Stimulated activated CD4-positive, alpha-beta T cell treated with anti-CD3 and anti-CD28 coated beads, TNF-alpha, amount 100 ng/mL, for 24 hours (primary cell): ENCODE measurements around the gene SAMD4A.

Experiments used
- DNase-seq, 3 experiments: peaks; one replicate each; pipeline ENCODE4 v3.0.0-alpha.2; 2020; ENCODE audit warnings: low read depth in 3 of 3

Gene SAMD4A

DNA sequence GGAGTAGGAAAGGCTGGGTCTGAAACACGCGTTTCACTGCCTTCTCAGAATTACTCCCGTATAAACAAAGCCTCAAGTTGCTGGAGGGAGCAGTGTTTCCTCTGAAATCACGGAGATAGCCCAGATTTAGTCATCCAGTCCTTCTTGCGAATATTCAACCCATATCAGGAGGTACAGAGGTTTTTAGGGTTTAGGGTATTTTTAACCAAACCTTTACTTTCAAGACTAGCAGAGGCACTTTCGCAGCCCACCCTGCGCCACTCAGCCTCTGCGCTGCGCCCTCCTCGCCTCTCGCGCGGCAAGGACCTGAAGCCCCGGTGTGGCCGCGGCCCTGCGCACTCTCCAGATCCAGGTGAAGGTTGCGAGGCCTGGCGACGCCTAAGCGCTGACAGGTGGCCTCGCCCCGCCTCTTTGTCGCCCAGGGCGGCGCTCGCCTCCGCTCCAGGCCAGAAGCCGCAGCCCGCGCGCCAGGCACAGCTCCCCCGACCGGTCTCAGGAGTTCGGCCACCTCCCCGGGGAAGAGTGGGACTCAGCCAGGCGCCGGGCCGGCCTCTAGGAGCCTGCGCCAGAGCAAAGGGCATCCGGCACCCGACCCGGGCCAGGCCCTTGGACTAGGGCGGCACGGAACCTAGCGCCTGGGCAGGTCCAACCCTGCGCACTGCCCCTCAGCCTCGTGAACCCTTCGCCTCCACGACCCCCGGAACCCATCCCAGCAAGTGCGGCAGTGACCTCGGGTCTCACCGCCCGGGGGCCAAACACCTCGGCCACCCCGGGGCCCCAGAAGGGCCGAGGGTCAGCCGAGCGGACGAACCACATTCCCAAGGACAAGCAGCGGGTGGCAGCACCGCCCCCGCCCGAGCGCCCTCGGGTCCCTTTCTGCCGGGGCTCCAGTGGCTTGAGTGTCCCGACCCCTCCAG lies 1.8 kb upstream of the SAMD4A start:
- DNase-seq: peak; percentile 18 to 55 (median 24)

DNA sequence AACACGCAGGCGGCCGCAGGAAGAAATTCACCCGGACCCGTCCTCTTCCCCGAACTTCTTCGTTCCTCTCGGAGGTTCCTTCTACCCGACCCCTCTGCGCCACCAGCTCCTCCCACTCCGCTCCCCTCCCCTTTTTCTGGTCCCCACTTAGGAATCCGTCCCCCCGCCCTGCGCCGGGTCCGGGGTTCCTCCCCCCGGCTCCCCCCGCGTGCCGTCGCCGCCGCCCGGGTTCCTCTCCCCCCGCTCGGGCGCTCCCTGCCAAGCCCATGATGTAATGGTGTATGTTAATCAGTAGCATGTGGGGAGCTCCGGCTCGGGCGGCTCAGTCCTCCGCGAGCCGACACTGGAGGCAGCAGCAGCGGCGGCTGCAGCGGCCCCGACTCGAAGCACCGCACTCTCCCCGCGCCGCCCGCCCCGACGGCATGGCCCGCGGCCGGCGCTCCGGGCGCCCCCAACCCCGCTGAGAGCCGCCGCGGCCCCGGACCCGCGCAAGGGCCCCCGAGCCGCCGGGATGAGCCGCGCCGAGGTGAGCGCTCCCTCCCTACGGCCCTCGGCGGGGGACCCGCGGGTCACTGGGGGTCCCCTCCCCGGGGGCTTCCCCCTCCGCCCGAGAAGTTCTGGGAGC lies 1.0 kb upstream of the SAMD4A start:
- peak; percentile 43 to 69 (median 56) for DNase-seq

DNA sequence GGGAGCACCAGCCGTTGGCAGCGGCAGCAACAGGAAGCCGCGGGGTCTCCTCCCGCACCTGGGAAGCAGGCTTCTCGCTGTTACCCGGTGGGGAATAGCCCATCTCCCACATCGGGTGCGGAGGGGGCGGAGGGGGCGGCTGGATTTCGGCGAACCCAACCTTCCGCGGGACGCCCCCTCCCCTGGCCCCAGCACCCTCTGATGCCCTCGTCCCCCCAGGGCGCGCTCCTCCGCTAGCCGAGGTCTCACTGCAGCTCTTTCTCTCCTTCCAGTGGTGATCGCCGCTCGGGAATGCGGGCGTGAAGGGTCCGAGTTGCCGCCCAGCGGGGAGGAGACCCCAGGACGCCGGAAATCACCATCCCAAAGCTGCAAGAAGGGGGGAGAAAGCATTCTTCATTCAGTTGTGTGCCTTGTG lies 303 bp downstream of the SAMD4A start:
- DNase-seq: no peak

DNA sequence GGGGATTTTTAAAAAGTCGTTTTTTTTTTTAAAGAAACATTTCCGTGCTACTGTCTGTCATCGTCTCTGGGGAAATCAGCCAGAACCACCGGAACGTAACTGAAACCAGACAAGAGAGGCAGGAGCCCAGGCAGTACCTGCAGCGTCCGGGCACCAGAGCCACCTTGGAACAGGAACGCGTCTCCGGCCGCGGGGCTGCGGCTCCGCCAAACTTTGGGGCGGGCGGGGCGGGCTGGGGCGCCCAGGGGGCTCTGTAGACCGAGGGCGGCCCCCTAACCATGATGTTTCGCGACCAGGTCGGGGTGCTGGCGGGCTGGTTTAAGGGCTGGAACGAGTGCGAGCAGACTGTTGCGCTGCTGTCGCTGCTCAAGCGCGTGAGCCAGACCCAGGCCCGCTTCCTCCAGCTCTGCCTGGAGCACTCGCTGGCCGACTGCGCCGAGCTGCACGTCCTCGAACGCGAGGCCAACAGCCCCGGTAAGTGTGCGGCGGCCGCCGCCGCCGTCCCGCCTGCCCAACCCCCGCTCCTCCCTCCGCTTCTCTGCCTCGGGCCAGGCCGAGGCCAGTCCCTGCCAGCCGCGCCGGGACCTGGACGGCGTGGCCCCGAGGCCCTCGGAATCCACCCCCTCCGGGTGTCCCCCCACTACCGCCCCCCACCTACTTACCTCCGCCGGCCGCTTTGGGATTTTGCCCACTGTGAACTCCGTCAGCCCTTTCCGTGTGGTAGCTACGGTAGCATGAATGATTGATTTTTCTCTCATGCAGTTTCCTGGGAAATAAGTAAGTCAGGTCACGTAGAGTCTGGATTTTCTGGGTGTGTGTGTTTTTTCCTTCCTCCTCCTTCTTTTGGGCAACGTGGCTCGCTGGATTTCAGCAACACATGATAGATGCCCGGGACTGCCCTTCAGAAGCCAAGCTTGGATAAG lies 972 bp downstream of the SAMD4A start:
- peak in 1 of 3 experiments; percentile 38 for DNase-seq

DNA sequence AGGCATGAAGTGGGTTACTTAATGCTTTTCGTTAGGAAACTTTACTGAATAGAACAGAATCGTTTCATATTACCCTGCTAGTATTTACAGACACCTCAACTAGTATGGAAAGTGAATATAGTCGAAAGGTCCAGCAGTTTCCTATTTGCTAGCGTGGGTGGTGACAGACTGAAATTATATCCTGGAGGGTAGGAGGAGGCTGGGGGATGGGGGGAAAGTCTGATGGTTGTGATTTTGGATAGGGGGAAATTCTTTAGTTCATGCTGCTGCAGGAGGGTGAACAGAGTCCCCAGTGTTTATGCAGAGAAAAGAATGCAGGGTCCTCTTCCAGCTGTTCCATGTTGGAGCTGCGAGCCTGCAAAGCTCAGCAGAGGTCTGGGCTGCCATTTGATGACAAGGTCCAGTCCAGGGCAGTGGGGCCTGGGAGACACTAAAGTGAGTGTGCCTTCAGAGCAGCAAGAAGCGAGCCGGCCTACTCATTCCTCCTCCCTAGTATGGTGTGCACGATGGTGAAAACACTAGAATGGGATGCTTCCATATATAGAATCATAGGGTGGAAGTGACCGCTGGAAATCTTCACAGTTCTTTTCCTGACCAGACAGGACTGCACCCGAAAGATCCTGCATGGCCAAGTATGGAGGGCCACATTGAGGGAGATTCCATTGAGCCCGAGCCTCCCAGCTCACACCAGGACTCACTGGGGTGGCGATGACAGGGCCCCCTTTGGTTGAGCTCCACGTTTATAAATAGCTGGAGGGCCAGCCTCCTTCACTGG lies 2.1 kb downstream of the SAMD4A start:
- no peak for DNase-seq

DNA sequence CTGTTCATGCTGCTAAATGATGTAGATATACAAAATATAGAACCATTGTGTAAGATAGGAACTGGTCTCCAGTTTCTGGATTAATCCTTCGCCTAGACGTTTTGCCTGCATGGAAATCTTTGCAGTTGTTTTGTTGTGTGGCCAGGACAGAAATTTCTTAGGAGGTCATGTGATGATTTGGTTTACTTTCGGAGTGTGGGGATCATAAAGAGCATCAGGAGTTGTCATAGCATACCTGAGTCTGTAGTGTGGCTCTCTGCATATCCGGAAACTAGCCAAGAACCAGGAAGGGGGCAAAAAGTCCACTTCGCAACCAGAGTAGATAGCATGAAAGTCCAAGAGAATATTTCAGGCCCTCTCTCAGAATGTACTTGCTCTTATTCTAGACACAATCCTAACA lies 3.1 kb downstream of the SAMD4A start:
- no peak for DNase-seq

DNA sequence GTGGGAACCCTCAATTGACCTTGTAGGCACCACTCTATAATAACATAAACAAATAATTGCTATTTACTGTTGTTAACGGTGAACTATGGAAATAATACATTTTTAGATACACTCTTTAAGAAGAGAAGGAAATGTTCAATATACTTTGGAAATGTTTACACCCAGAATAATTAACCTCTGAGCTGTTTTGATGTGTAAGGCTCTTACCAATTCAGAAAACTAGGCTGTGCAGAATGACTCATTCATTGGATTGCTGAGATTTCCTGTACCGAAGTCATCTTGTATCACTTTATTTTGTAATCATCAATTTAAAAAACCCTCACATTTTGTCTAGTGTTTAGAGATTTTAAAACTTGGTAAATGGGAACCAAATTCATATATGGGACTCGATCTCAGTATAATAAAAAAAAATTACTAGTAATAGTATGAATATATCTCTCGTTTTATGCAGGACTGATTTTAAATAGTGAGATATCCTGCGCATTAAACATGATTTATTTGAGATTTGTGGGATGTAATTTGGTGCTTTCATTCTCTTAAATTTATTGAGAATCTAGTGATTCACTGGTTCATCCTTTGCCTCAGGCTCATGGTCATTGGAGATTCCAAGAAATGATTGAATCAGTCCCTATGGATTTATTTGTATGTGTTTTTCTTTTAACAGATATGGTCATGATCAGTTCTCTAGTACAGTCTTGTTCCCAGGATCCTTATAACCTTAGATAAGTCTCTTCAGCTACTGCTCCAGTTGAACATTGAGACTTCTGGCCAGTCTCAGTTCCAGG lies 3.9 kb downstream of the SAMD4A start:
- no peak for DNase-seq

DNA sequence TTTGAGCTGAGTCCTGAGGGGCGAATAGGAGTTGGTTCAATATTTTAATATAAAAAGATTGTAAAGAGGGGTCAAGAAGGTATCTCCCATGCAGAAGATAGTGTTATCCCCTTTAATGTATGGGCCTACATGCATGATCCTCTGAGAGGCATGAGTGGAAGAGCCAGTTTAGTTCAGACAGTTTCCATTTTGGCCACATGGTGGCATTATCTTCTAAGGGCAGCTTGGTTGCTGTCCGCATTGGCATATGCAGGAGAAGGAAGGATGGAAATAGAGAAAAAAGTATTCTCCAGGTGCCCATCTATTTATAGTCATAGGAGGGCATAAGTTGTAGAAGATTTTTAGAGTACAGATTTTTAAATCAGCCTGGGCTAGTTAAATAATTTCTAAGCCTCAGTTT lies 5.4 kb downstream of the SAMD4A start:
- no peak for DNase-seq

DNA sequence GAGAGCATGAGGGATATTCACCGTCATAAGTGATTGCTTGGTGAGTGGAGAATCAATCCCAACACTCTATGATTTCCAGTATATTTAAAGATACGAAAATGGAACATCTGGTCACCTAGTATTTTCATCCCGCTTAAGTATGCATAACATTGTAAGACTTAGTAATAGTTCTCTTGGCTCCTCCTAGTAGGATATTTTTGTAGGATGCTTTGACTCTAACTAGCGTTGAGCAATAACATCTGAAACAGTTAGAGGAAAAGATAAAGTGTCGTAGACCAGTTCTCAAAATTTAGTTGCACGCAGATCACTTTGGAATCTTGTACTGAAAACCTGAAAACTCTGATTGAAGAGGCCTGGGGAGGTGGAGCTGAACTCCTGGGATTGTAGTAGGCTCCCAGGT lies 7.6 kb downstream of the SAMD4A start:
- DNase-seq: no peak

DNA sequence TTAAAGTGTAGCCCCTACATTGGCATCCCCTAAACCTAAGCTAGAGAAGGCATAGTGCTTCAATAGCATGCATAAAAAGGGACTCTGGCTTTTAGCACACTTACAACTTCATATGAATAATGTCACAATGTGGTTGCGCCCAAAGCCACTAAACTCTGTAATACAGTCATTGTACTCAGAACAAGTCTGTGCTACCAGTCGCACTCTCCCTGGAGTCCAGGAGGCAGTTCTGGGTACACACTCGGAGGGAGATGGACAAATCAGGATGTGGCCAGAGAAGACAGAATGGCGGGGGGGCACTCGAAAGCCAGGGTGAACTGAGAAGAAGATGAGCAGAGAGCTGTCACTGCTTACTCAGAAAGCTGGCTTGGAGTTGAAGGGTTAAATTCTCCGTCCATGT lies 10.6 kb downstream of the SAMD4A start:
- DNase-seq: no peak

DNA sequence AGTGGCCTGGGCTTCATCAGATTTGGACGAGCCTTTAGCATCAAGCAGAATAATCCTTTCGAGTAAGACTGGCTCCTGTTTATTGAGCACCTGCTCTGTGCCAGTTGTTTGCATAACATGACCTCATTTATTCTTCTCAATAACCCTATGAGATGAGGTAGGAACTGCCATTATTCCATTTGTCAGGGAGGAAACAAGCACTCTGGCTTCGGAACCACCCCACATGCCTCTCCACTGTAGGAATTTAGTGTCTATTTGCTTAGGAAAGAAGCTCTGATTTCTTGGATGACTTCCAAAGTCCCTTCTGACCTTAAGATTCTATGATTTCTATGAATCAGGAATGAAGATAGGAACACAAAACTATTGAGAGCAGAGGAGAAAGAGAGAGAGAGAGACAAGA lies 11.0 kb downstream of the SAMD4A start:
- no peak for DNase-seq

DNA sequence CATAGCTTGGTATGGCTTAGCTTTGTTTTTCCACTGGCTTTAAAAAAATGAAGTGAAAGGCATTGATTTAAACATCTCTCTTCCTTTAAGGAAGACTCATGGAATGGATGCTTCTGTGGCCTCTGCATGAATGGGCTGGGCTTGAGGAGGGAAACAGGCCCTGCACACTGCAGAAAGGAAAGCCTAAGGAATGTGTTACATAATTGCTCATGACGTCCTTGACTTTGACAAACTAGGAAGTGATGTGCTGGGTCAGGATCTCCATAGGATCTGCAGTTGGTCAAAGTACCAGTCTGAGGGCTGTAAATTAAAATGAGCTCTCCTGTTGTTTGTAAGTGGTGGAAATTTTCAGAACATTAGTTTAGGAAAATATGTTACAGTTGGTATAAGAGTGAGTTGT lies 12.7 kb downstream of the SAMD4A start:
- no peak for DNase-seq

DNA sequence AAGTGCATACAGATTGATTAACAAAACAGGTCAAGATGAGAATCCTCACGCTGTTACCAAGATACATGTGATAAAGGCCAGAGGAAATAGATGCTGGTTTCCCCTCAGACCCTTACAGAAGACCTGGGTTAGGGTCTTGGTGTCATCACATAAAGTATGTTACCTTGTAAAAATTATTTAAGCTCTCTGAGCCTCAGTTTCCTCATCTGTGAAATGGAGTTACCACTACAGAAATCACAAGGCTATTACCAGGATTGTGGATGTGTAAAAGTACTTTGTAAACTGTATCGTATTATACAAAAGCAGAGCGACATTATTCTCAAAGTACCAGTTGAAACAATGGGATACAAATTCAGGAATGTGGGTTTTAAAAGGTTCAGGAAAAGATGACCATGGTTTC lies 14.0 kb downstream of the SAMD4A start:
- no peak for DNase-seq

DNA sequence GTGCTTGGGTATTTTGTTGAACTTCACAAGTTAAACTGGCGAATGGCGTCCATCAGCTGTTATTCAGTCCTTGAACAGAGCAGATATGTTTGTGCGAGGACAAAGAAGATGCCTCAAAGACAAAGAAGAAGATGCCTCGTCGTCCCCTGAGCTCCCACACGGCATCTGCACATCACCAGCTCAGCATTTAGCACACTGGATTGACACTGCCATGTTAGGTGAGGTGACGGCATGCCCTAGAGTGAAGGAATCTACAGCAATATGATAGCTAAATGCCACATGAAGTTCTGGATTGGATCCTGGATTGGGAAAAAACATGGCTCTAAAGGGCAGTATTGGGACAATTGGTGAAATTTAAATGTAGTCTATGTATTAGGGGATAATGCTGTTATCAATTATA lies 15.4 kb downstream of the SAMD4A start:
- DNase-seq: no peak

DNA sequence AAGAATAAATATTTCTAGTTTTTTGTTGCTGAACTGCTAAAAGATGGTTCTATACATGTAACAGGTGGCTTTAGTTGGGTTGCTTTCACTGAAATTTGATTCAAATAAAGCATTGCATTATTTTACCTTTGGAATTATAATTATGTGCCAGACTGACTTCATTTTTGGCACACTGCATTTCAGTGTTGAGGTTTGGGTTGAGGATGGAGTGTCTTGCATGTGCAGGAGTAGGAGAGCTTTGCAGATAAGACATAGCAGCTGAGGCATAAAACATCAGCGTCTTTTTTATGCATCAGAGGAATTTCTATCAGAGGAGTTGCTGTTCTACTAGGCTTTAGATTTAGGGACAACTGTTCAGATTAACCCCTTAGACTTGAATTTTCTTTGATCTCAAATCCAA lies 17.2 kb downstream of the SAMD4A start:
- no peak for DNase-seq

DNA sequence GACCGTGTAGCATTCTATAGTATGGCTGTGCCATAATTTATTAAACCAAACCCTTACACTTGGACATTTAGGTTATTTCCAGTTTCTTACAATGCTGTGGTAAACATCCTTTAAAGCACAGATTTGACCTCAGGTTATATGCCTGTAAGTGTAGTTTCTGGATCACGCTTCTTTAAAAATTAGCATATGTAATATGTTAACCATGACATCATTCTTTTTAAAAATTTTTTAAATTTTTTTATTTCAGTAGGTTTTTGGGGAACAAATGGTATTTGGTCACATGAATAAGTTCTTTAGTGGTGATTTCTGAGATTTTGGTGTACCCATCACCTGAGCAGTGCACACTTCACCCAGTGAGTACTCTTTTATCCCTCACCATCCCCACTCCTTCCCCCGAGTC lies 18.3 kb downstream of the SAMD4A start:
- no peak for DNase-seq

DNA sequence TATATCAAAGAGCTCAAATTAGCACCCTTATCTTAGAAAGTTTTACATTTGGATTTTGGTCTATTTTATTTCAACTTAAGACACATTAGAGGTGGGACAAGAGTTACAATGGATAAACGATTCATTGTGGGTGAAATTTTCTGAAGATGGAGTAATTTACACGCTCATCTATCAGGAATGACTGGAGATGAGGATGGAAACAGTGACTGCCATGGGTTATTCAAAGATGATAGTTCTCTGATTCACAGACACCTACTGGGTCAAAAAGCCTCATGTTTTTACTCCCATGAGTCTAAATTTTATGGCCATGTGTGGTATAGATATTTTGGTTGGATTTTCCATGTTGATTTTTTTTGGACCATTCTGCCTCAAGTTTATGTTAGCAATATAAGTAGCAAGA lies 22.1 kb downstream of the SAMD4A start:
- DNase-seq: no peak

DNA sequence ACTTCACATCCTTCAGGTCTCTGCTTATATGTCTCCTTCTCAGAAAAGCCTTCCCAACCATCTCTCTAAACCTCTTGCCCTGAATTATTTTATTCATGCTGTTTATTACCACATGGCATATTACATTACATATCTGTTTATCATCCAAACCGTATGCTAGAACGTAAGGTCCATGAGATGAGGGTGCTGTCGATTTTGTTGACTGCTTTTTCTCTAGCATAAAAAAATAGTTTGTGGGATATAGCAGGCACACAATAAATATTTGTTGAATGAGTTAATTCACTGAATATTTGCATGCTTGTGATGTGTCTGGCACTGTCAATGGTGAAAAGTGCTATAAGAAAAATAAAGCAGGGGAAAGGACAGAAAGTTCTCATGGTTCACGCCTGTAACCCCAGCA lies 22.9 kb downstream of the SAMD4A start:
- DNase-seq: no peak

DNA sequence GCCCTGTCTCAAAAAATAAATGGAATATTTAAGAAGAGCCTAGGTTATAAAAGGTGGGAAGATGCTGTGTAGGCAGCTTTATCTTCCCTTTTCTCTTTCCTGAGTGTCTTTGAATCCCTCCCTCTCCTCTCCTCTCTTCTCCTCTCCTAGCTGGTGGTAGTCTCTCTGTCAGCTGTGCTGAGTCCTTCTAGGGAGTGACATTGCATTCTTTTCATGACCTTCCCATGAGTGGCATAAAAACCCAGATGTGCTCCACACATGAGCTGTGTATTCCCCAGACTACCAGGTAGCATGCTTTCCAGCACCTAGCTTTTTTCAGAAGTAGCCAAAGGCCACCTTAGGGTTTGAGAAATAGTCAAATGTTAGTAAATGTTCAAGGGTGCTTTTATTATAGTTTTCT lies 23.6 kb downstream of the SAMD4A start:
- DNase-seq: no peak

DNA sequence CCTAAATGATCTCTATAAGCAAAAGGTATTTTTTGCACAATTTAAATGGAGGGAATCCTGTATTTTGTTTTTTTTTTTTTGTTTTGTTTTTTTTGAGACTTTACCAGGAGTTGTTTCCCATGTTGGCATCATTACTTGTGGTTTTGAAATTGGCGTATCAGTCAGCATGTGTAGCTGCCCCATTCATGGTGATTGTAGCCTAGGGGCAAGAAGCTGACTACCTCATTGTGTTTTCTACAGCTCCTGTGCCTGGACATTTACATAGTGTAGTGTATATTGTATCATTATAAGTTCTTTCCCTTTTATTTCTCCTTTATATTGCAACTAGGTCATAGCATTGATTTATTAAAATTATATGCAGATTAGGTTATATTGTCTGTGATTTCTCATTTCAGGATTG lies 24.5 kb downstream of the SAMD4A start:
- DNase-seq: no peak

DNA sequence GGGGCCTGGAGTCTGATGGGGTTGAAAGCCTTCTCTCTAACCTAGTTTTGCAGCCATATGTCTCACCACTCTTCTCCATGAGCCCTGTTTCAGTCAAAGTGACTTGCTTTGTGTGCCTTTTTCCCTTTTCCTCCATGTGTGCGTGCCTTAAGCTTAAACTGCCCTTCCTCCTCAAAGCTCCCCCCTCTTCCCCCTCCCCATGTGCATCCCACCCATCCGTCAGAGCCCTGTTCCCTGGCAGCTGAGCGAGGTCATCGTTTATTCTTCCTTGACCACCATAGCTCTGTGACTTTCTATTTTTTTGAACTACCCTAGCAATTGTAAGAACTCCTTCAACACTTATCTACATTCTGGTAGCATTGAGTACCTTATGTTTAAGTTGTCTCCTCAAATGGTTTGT lies 24.9 kb downstream of the SAMD4A start:
- DNase-seq: no peak
